GM19193 (cell line): Measurements from ENCODE around the gene LRIT2.

Experiments used
- POLR2A ChIP-seq: IDR thresholded peaks from 4 replicates; pipeline ENCODE4 v1.6.1; 2011; ENCODE audit not compliant: insufficient read depth, insufficient read length; ENCODE audit errors: extremely low read depth

LRIT2 gene

DNA sequence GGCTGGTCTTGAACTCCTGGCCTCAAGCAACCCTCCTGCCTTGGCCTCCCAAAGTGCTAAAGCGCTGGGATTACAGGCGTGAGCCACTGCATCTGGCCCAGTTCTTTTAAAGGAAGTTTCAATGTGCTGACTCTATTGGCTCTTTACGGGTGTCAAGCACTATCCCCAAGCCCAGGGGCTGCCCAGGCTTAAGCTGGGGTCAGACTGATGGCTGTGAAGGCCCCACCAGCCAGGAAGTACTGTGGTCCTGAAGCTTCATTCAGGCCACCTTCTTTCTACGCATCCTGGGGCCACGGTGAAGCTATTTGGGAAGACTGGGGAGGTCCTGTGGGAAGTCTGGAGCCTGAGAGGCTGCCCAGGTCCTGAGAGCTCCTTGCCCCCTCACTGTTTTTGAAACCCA lies 43.7 kb downstream of the LRIT2 start:
- TF ChIP-seq POLR2A = no peak

DNA sequence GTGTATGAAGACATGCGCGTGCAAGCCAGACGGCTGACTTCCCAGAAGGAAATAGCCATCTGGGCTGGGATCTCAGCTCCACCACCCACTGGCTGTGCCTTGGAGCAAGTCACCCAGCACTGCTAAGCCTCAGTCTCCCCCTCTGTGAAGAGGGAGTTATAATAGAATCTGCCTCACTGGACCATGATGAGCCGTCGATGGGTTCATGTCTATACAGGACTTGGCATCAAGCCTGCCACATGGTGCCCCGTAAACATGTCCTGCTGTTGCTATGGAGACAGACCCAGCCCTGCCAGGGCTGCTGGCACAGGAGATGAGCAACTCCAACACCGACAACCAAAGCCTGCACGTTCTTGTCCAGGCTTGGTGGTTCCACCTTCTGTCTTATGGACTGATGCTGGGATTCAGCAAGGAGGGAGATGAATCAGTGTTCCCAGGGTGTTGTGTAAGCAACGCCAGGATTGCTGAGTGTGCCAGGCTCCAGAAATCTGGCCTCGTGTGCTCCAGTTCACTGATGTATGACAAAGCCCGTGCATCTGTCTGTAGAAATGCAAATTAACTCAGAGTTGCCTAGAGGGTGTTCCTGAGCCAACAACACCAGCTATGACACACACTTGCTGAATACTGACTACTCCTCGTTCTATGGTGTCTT lies 46.2 kb downstream of the LRIT2 start:
- no peak for TF ChIP-seq POLR2A

DNA sequence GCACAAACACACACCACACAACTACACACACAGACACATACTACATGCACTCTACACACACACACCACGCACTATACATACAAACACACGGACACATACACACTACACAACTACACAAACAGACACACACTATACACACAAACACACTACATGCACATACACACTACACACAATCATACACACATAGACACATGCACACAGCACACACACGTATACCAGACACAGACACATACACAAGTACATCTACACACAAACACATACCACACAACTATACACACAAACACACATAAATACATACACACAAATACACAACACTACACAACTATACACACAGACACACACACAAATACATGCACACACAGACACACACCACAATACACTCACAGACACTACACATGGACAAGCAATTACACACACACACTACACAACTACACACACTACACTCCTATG lies 47.2 kb downstream of the LRIT2 start:
- TF ChIP-seq POLR2A = no peak

DNA sequence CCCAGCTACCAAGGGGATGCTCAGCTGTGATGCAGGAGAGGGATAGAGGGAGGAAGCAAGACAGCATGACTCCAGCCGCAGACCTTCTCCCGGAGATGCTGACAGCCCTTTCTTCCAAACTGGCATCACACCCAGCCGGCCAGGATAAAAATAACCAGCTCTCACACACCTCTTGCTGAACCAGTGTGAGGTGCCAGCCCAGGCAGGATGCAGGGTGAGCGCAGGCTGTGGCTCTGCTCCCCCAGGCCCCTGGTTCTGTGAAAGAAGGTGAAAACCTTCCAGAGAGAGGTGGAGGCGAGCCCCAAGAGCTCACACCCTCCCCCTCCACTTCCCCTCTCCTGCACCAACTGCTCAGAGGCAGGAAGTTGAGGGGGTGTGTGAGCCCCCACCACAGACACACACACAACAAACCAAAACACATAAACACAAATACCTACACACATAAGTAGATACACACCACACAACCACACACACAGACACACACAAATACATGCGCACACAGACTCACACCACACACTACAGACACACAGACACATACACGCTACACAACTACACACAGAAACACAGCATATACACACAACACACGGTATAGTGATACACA lies 47.7 kb downstream of the LRIT2 start:
- no peak for TF ChIP-seq POLR2A

DNA sequence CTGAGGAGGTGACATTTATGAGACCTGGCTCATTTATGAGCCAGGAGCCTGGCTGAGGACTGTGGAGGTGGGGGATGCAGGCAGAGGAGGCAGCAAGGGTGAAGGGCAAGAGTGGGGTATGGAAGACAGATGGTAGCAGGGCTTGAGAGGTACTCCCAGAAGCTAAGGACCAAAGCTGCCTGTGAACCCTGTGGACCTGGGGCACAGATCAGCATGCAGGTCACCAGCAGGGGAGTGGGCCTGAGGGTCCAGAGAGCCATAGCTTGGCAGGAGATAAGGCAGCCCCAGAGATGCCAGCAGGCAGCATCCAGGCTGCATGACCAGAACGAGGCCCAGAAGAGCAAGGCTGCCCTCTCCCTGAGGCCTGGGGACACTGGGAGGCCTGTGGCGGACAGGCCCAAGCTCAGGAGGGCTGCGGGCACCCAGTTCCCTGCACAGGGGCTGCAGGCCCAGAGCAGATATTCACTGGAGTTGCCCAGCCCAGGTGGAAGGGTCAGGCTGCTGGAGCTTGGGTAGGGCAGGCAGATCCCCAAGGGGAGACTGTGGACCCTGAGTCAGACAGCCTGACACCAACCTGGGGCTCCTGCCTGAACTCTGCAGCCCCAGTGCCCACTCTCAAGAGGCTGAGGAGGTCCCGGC lies 48.4 kb downstream of the LRIT2 start:
- TF ChIP-seq POLR2A = no peak

DNA sequence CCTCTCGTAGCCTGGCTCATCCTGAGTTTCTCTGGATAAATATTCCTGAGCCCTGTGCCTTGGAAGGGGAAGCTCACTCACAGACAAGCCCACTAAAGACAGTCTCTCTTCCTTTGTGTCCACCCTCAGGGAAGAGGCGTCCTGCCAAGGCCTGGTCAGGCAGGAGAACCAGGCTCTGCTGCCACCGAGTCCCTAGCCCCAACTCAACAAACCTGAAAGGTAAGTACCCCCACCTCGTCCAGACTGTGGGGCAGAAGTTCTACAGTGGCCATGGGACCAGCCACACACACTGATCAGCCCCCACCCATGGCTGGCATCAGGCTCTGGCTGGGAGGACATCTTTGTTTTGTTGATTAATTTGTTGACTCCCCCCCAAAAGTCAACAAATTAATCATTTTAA lies 49.0 kb downstream of the LRIT2 start:
- no peak for TF ChIP-seq POLR2A

DNA sequence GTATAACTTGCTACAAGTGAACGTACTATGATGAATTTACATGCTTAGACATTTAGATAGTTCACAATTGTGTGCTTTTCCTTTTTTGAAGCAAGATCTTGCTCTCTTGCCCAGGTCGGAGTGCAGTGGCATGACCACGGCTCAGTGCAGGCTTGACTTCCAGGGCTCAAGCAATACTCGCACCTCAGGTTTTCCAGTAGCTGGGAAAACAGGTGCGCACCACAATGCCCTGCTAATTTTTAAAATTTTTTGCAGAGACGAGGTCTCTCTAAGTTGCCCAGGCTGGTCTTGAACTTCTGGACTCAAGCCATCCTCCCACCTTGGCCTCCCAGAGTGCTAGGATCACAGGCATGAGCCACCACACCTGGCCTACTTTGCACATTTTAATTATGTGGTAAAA lies 49.9 kb downstream of the LRIT2 start:
- no peak for TF ChIP-seq POLR2A

DNA sequence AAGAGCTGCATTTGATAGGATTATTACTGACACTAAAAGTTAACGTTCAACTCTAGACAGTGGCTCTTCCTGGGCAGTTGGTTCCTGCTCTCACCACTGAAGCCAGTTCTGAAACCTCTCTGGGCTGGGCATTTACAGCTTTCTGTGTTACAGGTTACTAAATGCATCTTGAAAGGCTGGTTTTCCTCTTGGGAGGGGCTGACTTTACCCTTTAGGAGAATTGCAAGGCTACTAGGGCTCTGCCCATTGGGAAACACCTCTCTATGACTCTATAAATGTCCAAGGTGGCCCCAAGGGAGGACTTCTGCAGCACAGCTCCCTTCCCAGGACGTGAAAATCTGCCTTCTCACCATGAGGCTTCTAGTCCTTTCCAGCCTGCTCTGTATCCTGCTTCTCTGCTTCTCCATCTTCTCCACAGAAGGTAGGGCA lies 51.8 kb downstream of the LRIT2 start, which contains the start of gene GPR15LG:
TSS of gene GPR15LG (plus strand) at position 301 of the 429 bp plus-strand sequence. CDS start at position 352, 51 bp downstream.
- TF ChIP-seq POLR2A = no peak

DNA sequence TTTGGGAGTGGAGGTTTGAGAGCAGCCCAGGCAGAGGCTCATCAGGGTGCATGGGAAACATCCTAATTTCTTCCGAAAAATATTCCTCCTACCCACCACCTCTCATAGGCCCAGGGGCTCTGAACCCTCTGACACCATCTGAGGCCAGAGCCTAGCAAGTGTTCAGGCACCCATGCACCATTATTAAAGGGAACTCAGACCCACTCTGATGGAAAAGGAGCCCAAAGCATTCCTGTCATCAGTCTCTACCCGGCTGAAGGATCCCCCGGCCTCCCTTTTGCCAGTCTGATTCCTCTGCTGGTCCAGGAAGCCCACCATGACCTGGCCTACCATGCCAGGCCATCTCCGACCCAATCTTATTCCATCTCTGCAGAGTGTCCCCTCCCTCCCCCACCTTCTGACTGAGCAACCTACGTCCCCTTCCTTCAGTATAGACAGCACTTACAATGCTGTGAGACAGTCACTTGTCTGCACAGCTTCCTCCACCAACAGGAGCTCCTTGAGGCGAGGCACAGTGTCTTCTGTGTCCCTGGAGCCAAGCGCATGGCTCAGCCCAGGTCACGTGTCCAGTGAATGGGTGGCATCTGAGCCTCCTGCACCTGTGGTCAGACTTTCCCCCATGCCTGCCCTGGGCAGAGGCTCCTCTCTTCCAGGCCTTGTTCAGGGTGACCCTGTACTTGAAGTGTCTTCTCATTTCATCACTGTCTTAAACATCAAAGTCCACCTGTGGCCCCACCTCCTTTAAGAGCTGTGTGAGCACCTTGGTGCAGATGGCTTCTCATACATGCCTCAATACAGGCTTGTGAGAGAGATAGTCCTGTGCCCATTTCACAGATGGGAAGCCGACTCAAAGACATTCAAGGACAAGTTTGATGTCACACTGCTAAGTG lies 52.6 kb downstream of the LRIT2 start:
- no peak for TF ChIP-seq POLR2A

DNA sequence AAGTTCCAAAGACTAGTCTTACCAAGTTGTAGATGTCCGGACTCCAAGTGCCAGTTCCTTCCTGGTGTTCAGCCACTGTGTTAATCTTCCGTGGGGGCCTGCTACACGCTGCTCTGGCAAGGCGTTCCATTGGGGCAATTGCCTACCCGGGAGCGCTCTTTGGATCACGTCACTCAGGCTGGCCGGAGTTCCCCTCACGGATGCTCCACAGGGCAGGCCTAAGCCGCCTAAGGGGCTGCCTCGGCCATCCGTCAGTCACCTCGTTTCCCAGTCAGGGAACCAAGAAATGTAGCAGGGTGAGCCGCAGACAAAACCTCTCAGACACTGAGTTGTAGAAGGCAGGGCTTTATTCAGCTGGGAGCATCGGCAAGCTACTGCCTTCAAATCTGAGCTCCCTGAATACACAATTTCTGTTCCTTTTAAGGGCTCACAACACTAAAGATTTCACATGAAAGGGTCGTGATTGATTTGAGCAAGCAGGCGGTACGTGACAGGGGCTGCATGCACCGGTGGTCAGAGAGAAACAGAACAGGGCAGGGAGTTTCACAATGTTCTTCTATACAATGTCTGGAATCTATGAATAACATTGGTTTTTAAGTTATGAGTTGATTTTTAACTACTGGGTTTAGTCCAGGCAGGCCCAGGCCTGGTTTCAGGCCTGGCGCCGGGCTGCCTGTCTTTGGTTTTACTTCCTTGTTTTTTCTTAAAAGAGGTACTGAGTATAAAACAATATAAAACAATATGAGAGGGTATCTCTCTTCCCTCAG lies 53.5 kb downstream of the LRIT2 start:
- peak; percentile 27 for TF ChIP-seq POLR2A
